Breast epithelium (tissue), 3 donors: Measurements from ENCODE around the gene FGGY.

ENCODE experiments used
- POLR2A ChIP-seq: fragments of 450-650 bp; IDR thresholded peaks from one replicate; pipeline ENCODE4 v1.6.1; 2016; ENCODE audit warnings: antibody characterized with exemption, mild to moderate bottlenecking, moderate library complexity
- POLR2AphosphoS5 ChIP-seq, 3 donors: sonication (generic); formaldehyde crosslinking; IDR thresholded peaks; one replicate each; pipeline ENCODE4 v1.6.1; 2017; ENCODE audit warnings: antibody characterized with exemption in 3 of 3

DNA sequence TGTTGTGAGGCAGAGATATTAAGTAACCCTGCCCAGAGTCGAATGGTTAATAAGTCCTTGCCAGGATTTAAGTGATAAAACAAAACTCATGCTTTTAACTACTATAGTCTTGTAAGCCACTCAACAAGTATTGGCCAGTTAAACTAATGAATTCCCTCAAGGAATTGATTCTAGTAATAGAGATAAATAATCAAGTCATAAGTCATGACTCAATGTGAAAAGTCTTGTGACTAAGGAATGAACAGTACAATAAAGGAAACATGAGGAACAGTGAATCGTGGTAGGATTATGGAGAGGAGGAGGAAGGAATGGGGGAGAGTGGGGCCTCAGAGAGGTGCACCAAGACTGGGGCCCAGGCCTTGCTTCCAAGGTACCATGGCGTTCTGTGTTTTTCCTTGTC is 104.7 kb downstream of the FGGY start:
- TF ChIP-seq POLR2A, result no peak
- no peak for TF ChIP-seq POLR2AphosphoS5 (IDR thresholded peaks at IDR 0.05)
